IMR-90 (cell line): ENCODE data around the gene SPATA31D3.

ENCODE experiments used
- BHLHE40 ChIP-seq: fragments of 150-350 bp; IDR thresholded peaks from 2 replicates; pipeline ENCODE4 v1.6.1; 2016; ENCODE audit warnings: mild to moderate bottlenecking, low read depth, low read length
- CHD1 ChIP-seq: IDR thresholded peaks from 2 replicates; pipeline ENCODE4 v1.6.1; 2012; ENCODE audit warnings: low read depth, low read length, improper control_type of control experiment
- MAFK ChIP-seq: IDR thresholded peaks from 2 replicates; pipeline ENCODE4 v1.6.1; 2012; ENCODE audit warnings: low read depth, low read length, improper control_type of control experiment
- NFE2L2 ChIP-seq: fragments of 150-350 bp; IDR thresholded peaks from 2 replicates; pipeline ENCODE4 v1.6.1; 2016; ENCODE audit warnings: low read depth, mild to moderate bottlenecking, low read length
- POLR2A ChIP-seq: IDR thresholded peaks from 2 replicates; pipeline ENCODE4 v1.6.1; 2012; ENCODE audit warnings: mild to moderate bottlenecking, low read depth, low read length
- RAD21 ChIP-seq: IDR thresholded peaks from 2 replicates; pipeline ENCODE4 v1.6.1; 2012; ENCODE audit warnings: low read length, improper control_type of control experiment
- SMC3 ChIP-seq: fragments of 150-350 bp; IDR thresholded peaks from 2 replicates; pipeline ENCODE4 v1.6.1; 2016; ENCODE audit warnings: low read depth, mild to moderate bottlenecking, antibody characterized with exemption, low read length, moderate library complexity
- TF ChIP-seq, protein P1 (sequence below): conservative IDR thresholded peaks from 2 replicates; pipeline ENCODE4 v1.5.1; 2012; ENCODE audit warnings: mild to moderate bottlenecking, low read depth, low read length, improper control_type of control experiment
- TF ChIP-seq, protein P2 (sequence below): fragments of 150-350 bp; IDR thresholded peaks from 2 replicates; pipeline ENCODE4 v1.6.1; 2017; ENCODE audit warnings: mild to moderate bottlenecking, antibody characterized with exemption, low read length, low read depth
- TF ChIP-seq, protein P3 (sequence below): fragments of 150-350 bp; IDR thresholded peaks from 2 replicates; pipeline ENCODE4 v1.6.1; 2016; ENCODE audit warnings: low read depth, mild to moderate bottlenecking, low read length, moderate library complexity, borderline replicate concordance

DNA sequence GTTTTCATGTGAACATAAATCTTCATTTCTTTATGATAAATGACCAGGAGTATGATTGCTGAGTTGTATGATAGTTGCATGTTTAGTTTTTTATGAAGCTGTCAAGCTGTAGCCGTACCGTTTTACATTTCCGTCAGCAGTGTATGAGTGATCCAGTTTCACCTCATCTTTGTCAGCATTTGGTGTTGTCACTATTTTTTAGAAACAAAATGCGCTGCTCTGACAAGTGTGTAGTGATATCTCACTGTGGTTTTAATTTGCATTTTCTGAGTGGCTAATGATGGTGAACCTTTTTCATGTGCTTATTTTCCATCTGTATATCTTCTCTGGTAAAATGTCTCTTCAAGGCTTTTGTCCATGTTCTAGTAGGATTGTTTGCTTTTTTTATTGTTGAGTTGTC, 38.6 kb downstream of the SPATA31D3 start:
- no peak for TF ChIP-seq POLR2A
- TF ChIP-seq, protein P1, sequence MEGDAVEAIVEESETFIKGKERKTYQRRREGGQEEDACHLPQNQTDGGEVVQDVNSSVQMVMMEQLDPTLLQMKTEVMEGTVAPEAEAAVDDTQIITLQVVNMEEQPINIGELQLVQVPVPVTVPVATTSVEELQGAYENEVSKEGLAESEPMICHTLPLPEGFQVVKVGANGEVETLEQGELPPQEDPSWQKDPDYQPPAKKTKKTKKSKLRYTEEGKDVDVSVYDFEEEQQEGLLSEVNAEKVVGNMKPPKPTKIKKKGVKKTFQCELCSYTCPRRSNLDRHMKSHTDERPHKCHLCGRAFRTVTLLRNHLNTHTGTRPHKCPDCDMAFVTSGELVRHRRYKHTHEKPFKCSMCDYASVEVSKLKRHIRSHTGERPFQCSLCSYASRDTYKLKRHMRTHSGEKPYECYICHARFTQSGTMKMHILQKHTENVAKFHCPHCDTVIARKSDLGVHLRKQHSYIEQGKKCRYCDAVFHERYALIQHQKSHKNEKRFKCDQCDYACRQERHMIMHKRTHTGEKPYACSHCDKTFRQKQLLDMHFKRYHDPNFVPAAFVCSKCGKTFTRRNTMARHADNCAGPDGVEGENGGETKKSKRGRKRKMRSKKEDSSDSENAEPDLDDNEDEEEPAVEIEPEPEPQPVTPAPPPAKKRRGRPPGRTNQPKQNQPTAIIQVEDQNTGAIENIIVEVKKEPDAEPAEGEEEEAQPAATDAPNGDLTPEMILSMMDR, result no peak
- no peak for TF ChIP-seq NFE2L2
- TF ChIP-seq, protein P2, sequence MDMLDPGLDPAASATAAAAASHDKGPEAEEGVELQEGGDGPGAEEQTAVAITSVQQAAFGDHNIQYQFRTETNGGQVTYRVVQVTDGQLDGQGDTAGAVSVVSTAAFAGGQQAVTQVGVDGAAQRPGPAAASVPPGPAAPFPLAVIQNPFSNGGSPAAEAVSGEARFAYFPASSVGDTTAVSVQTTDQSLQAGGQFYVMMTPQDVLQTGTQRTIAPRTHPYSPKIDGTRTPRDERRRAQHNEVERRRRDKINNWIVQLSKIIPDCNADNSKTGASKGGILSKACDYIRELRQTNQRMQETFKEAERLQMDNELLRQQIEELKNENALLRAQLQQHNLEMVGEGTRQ, result no peak
- no peak for TF ChIP-seq CHD1
- TF ChIP-seq, protein P3, sequence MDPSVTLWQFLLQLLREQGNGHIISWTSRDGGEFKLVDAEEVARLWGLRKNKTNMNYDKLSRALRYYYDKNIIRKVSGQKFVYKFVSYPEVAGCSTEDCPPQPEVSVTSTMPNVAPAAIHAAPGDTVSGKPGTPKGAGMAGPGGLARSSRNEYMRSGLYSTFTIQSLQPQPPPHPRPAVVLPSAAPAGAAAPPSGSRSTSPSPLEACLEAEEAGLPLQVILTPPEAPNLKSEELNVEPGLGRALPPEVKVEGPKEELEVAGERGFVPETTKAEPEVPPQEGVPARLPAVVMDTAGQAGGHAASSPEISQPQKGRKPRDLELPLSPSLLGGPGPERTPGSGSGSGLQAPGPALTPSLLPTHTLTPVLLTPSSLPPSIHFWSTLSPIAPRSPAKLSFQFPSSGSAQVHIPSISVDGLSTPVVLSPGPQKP, result no peak
- TF ChIP-seq MAFK, result no peak
- TF ChIP-seq RAD21, result no peak
- no peak for TF ChIP-seq BHLHE40
- no peak for TF ChIP-seq SMC3
